CD4-positive, alpha-beta T cell (primary cell): ENCODE data around the gene ZNF273. TPM values are rescaled to one million over a fixed set of nuclear protein-coding genes. Genes with fewer than 3 reads are reported as not detected.
A peak's percentile ranks its signal among the peaks of the same experiment; 100 is the strongest.
"Not testable (repeated sequence)": the region's sequence is repeated elsewhere in the genome, so short reads cannot be mapped to it uniquely, and the experiment has no call there.

Experiments
- ATAC-seq: fragments of 200-7000 bp; cut with Tn5 transposase; one replicate; pipeline ENCODE4 v1.10.0; 2022; ENCODE audit warnings: mild to moderate bottlenecking; ENCODE audit not compliant: poor library complexity
- CTCF ChIA-PET: fragments of 350-600 bp; sonication (Branson Sonifier 250); formaldehyde crosslinking; loops from one replicate; lab custom pipeline; 2021; ENCODE audit warnings: antibody characterized with exemption, inconsistent platforms; lab: Charles Lee
- POLR2A ChIA-PET: fragments of 350-600 bp; sonication (Branson Sonifier 250); formaldehyde crosslinking; loops from one replicate; lab custom pipeline; 2021; ENCODE audit warnings: antibody characterized with exemption, inconsistent platforms; lab: Charles Lee
- DNase-seq, 14 experiments: peaks; one replicate each; pipeline ENCODE4 v3.0.0-alpha.2; 2013 to 2020; ENCODE audit warnings: mixed read lengths in 2 of 14
- H3K27ac ChIP-seq, 2 donors: one replicate each; pipeline versions ENCODE4 v1.5.1 to v1.7.0; 2013; ENCODE audit warnings: low read length in 2 of 2, low read depth in 1 of 2, mild to moderate bottlenecking in 1 of 2
- H3K27me3 ChIP-seq, 2 experiments: 1 replicate in 1 of 2; 2 replicates in 1 of 2; pipeline versions ENCODE4 v1.6.1 to v1.7.0; 2013; ENCODE audit warnings: low read length in 2 of 2, control low read depth in 1 of 2, mild to moderate bottlenecking in 1 of 2, moderate library complexity in 1 of 2; ENCODE audit not compliant: insufficient read depth in 2 of 2, control insufficient read depth in 1 of 2
- H3K36me3 ChIP-seq: one replicate; pipeline ENCODE4 v1.6.1; 2013; ENCODE audit warnings: low read length, control low read depth; ENCODE audit not compliant: insufficient read depth
- H3K4me1 ChIP-seq: one replicate; pipeline ENCODE4 v1.6.1; 2013; ENCODE audit warnings: low read length, control low read depth; ENCODE audit not compliant: insufficient read depth
- H3K4me3 ChIP-seq: one replicate; pipeline ENCODE4 v1.5.1; 2013; ENCODE audit warnings: mild to moderate bottlenecking, low read length, moderate library complexity
- H3K9me3 ChIP-seq, 2 experiments: 1 replicate in 1 of 2; 2 replicates in 1 of 2; pipeline versions ENCODE4 v1.6.1 to v1.7.0; 2013; ENCODE audit warnings: low read length in 2 of 2, mild to moderate bottlenecking in 2 of 2, control low read depth in 1 of 2, moderate library complexity in 1 of 2; ENCODE audit not compliant: control insufficient read depth in 1 of 2, insufficient read depth in 1 of 2
- H3K27ac Mint-ChIP-seq: one replicate; pipeline ENCODE4 v1.8.0; 2020; ENCODE audit warnings: mixed read lengths
- H3K27me3 Mint-ChIP-seq: one replicate; pipeline ENCODE4 v1.8.0; 2021; ENCODE audit warnings: mixed read lengths
- H3K36me3 Mint-ChIP-seq: one replicate; pipeline ENCODE4 v1.8.0; 2021; ENCODE audit warnings: low read depth, mixed read lengths
- H3K4me1 Mint-ChIP-seq: one replicate; pipeline ENCODE4 v1.8.0; 2021; ENCODE audit warnings: low read depth, mixed read lengths
- H3K4me3 Mint-ChIP-seq: one replicate; pipeline ENCODE4 v1.8.0; 2020; ENCODE audit warnings: mild to moderate bottlenecking, mixed read lengths
- H3K9me3 Mint-ChIP-seq: one replicate; pipeline ENCODE4 v1.8.0; 2020; ENCODE audit warnings: mixed read lengths
- intact Hi-C, 2 experiments: fragments of 100-400 bp; cut with DNase I in 1 of 2; cut with micrococcal nuclease in 1 of 2; formaldehyde crosslinking; loops; one replicate each; pipeline versions ENCODE4 v1.15.1 to v1.9.0; 2023 to 2025; cut with DNase I, micrococcal nuclease
- total RNA-seq, 174 experiments: library from RNA in 2 of 174; stranded (reverse) in 2 of 174; gene quantifications; one replicate each; pipeline ENCODE4 v1.2.3 and lab custom pipeline; 2021 to 2026
- TF ChIP-seq, protein P1 (sequence below): fragments of 200-600 bp; IDR thresholded peaks from one replicate; pipeline ENCODE4 v1.8.0; 2022; ENCODE audit warnings: antibody characterized with exemption, mild to moderate bottlenecking

The ZNF273 gene
- total RNA-seq, 2 experiments from 2014 or later: 6.8 TPM

DNA sequence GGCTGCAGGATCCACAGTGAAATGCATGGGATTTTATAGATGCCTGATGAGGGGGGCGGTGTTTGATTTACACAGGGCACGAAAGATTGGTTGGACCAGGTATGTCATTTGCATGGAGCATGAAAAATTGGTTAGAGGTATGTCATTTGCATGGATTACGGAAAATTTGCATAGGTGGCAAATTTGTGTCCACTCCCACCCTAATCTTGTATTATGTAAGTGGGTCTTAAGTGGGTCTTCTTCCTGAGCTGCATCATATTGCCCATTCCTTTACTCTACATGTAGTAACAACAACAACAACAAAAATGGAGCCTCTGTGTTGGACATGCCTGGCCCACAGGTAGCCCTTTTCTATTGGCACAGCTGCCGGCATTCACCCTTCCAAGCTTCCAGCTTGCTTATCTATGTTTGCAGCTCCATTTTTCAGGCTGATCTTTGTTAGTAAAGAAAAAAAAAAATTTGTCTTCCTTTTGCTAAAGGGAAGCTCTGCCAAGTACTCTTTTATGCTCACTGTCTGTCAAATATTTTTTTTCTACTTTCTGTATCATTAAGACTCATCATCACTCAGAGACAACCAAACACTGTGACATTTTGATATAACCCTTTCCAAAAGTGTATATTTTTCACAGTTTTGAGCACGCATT is 10.3 kb upstream of the ZNF273 start:
- no peak overlapping the region for H3K4me3 Mint-ChIP-seq
- H3K4me3 ChIP-seq: no peak overlapping the region
- POLR2A ChIA-PET: no interaction called here
- H3K27ac ChIP-seq: no peak overlapping the region
- no peaks in the 10 kb centered on the region for H3K36me3 ChIP-seq
- H3K9me3 Mint-ChIP-seq: no peaks in the 10 kb centered on the region
- peaks cover 0 to 10% of the 10 kb centered on the region in 2 experiments for H3K9me3 ChIP-seq
- peaks cover 45% of the 10 kb centered on the region for H3K27me3 Mint-ChIP-seq
- H3K27me3 ChIP-seq: peaks cover 22 to 29% of the 10 kb centered on the region in 2 experiments
- no peak overlapping the region for H3K27ac Mint-ChIP-seq
- peaks cover 21% of the 10 kb centered on the region for H3K4me1 ChIP-seq
- DNase-seq (no peak), ATAC-seq (no peak)
- CTCF ChIA-PET: no interaction called here
- intact Hi-C loops: no loop called here
- H3K36me3 Mint-ChIP-seq: no peaks in the 10 kb centered on the region
- TF ChIP-seq, protein P1, sequence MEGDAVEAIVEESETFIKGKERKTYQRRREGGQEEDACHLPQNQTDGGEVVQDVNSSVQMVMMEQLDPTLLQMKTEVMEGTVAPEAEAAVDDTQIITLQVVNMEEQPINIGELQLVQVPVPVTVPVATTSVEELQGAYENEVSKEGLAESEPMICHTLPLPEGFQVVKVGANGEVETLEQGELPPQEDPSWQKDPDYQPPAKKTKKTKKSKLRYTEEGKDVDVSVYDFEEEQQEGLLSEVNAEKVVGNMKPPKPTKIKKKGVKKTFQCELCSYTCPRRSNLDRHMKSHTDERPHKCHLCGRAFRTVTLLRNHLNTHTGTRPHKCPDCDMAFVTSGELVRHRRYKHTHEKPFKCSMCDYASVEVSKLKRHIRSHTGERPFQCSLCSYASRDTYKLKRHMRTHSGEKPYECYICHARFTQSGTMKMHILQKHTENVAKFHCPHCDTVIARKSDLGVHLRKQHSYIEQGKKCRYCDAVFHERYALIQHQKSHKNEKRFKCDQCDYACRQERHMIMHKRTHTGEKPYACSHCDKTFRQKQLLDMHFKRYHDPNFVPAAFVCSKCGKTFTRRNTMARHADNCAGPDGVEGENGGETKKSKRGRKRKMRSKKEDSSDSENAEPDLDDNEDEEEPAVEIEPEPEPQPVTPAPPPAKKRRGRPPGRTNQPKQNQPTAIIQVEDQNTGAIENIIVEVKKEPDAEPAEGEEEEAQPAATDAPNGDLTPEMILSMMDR: no peak
- H3K4me1 Mint-ChIP-seq: peaks cover 11% of the 10 kb centered on the region

GRCh38 chr7:64893401-64893800 is 9.7 kb upstream of the ZNF273 start:
- Mint-ChIP-seq H3K27ac (no peak overlapping the region), H3K36me3 (no peaks in the 10 kb centered on the region), H3K27me3 (peaks cover 39% of the 10 kb centered on the region), H3K4me1 (peaks cover 5% of the 10 kb centered on the region), H3K9me3 (no peaks in the 10 kb centered on the region), H3K4me3 (no peak overlapping the region)
- H3K4me3 ChIP-seq: no peak overlapping the region
- TF ChIP-seq, protein P1: no peak
- H3K4me1 ChIP-seq: peaks cover 15% of the 10 kb centered on the region
- no peaks in the 10 kb centered on the region for H3K36me3 ChIP-seq
- ChIA-PET POLR2A (no interaction called here), CTCF (no interaction called here)
- H3K27me3 ChIP-seq: peaks cover 17 to 22% of the 10 kb centered on the region in 2 experiments
- intact Hi-C loops: no loop called here
- ATAC-seq: no peak
- no peak for DNase-seq
- no peak overlapping the region for H3K27ac ChIP-seq
- H3K9me3 ChIP-seq: peaks cover 0 to 10% of the 10 kb centered on the region in 2 experiments

- H3K4me3 Mint-ChIP-seq: peak overlapping the region; percentile 99
- H3K27ac ChIP-seq, CTCF ChIA-PET, H3K36me3 ChIP-seq, ATAC-seq, H3K9me3 ChIP-seq, H3K27me3 Mint-ChIP-seq, H3K9me3 Mint-ChIP-seq, H3K27me3 ChIP-seq, DNase-seq: not testable (repeated sequence)
- H3K27ac Mint-ChIP-seq: peak overlapping the region; percentile 94
- POLR2A ChIA-PET: interaction anchor here (0.5 to 3.2 kb wide), 14 partner anchors 11 to 1942 kb away, joined by 3 to 28 read pairs (median 8); partner anchors contain the start of genes ERV3-1, ZNF107, ZNF138 and ZNF680
- H3K4me1 ChIP-seq: peaks cover 14% of the 10 kb centered on the region
- intact Hi-C loops: loop anchor here (2.0 to 10.0 kb wide), 9 partner anchors 104 to 1082 kb away; partner anchors contain the start of genes ZNF680 (in 2 of the 2), ERV3-1 (in 1 of the 2), GUSB (in 1 of the 2) and ZNF138 (in 1 of the 2)
- peaks cover 14% of the 10 kb centered on the region for H3K36me3 Mint-ChIP-seq
- H3K4me1 Mint-ChIP-seq: peaks cover 45% of the 10 kb centered on the region
- peak overlapping the region; percentile 81 for H3K4me3 ChIP-seq
These were observed 640 bp upstream of the ZNF273 start for GRCh38 chr7:64902461-64902805.
